ENCODE measurements around the gene AIRE. TPM values are rescaled to one million over a fixed set of nuclear protein-coding genes. Genes with fewer than 3 reads are reported as not detected.
"Not testable (repeated sequence)": the region's sequence is repeated elsewhere in the genome, so short reads cannot be mapped to it uniquely, and the experiment has no call there.

Gene AIRE
- not detected in 2 replicates for total RNA-seq (2014; rRNA removed; shearing (Covaris generic); ENCODE audit: low replicate concordance)

DNA sequence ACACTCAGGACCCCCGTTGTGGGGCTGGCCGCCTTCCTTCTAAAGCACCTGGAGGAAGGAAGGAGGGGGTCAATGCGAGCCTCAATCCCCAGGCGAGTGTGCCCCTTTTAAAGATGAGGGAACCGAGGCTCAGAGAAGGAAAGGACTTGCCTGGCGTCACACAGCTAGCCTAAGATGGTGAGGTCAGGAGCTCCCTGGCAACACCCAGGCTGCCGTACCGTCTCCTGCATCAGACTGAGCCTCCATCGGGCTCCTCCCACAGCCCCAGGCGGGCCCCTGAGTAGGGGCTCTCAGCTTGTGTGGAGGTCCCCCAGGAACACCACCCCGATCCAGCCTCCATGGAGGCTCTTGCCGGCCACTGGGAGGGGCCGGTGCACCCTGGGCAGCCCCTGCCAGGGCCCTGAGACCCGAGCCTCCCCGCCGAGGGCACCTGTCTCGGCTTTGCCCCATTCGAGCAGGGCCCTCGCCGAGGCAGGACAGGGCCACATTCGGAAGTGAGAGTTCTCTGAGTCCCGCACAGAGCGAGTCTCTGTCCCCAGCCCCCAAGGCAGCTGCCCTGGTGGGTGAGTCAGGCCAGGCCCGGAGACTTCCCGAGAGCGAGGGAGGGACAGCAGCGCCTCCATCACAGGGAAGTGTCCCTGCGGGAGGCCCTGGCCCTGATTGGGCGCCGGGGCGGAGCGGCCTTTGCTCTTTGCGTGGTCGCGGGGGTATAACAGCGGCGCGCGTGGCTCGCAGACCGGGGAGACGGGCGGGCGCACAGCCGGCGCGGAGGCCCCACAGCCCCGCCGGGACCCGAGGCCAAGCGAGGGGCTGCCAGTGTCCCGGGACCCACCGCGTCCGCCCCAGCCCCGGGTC, at the start of gene AIRE:
Gene AIRE (plus strand): TSS at position 739 of the 855 bp plus-strand sequence. CDS start 131 bp downstream, outside the sequence.
- H3K9me3 ChIP-seq: no peaks in the 10 kb centered on the region
- no peaks in the 10 kb centered on the region; the same call in 1 of the 2 replicates for H3K27me3 ChIP-seq
- H3K4me3 ChIP-seq: no peak within 1 kb of the TSS
- H3K36me3 ChIP-seq: no peaks in the 10 kb centered on the region
- DNase-seq: no peak

DNA sequence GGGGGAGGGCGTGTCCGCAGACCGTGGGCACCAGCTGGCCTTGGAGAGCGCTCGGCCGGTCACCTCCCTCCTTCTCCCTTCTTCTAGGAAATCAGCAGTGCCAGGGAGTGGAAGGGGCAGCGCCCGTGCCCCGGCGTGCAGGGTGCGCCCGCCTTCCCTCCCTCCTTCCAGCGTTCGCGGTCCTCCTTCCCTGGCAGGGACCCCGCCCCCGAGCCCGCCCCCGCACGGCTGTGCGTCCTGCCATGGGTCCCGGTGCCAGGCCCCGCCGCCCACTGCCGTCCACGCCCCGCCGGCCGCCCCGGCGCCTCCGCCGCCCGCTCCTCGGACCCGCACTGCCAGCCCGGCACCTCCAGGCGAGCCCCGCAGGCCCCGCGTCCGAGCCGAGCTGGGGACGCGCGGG, 45.3 kb upstream of the AIRE start:
- H3K4me3 ChIP-seq, H3K9me3 ChIP-seq, DNase-seq, H3K27me3 ChIP-seq, H3K36me3 ChIP-seq: not testable (repeated sequence)

DNA sequence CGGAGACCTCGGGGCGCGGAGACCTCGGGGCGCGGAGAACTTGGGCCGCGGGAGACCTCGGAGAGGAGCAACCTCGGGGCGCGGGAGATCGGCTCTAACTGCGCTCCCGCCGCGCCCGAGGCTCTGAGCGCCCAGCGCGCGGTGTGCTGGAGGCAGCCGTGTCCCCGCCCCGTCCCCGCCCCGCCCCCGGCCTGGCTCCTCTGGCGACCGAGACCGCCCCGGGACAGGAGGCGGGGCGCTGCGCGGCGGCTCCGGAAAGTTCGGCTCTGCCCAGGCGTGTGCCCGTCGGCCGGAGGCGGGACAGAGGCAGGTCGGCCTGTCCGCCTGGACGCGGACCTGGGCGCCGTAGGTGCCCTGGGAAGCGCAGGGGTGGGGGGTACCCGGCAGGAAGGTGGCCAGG, 44.8 kb upstream of the AIRE start, which contains the start of gene ICOSLG:
Gene ICOSLG (minus strand): TSS at position 102 of the 400 bp plus-strand sequence. CDS start 126 bp downstream, outside the sequence.
- not testable (repeated sequence) for DNase-seq, H3K4me3 ChIP-seq, H3K36me3 ChIP-seq, H3K27me3 ChIP-seq, H3K9me3 ChIP-seq

DNA sequence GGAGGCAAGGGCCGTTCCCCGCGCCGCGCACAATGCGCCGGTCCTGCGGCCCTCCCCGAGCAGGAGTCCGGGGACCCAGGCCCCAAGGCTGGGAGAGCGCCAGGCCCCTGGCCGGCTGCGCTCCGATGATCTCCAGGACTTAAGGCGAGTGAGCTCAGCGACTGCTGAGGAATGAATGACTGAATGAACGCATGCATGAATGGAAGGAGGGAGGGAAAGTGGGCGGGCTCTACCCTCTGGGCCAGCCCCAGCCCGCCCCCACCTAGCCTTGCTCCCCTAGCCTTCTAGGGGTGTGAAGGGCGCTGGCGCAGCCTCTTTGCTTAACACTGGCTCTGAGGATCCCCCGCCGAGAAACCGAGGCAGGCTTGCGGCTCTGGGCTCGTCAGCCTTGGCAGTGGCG, 44.4 kb upstream of the AIRE start:
- not testable (repeated sequence) for H3K36me3 ChIP-seq, H3K27me3 ChIP-seq, H3K4me3 ChIP-seq, DNase-seq, H3K9me3 ChIP-seq

DNA sequence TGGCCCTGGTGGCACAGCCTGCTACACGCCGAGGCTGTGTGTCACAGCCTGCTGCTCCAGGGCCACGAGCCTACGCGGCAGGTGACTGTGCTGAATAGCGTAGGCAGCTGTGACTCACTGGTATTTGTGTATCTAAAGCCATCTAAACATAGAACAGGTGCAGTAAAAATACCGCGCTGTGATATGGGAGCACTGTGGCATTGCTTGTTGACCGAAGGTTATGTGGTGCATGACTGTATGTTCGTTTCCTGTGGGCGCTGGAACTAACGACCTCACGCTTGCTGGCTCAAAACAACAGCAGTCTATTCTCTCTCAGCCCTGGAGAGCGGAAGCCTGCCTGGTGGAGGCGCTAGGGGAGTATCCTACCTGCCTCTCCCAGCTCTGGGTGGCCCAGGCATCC, 41.7 kb upstream of the AIRE start:
- H3K9me3 ChIP-seq, H3K36me3 ChIP-seq, H3K27me3 ChIP-seq, DNase-seq, H3K4me3 ChIP-seq: not testable (repeated sequence)

DNA sequence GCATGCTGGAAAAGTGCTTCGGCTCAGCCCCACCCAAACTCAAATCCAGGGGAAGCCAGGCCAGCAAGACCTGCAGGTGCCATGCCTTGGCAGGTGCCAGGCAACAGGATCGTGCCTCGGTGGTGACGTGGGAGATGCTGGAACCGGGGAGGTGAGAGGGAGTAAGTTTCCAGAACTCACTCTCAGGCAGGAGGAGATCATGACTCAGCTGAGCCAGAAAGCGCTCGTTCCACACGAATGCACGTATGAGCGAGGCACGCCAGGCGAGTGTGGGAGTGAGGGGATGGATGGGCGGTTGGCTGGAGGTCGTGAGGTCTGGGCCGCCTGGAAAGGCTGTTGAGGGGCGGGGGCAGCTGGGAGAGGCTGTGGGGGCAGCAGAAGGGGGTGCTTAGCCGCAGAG, 37.8 kb upstream of the AIRE start:
- H3K27me3 ChIP-seq, H3K36me3 ChIP-seq, DNase-seq, H3K4me3 ChIP-seq, H3K9me3 ChIP-seq: not testable (repeated sequence)

DNA sequence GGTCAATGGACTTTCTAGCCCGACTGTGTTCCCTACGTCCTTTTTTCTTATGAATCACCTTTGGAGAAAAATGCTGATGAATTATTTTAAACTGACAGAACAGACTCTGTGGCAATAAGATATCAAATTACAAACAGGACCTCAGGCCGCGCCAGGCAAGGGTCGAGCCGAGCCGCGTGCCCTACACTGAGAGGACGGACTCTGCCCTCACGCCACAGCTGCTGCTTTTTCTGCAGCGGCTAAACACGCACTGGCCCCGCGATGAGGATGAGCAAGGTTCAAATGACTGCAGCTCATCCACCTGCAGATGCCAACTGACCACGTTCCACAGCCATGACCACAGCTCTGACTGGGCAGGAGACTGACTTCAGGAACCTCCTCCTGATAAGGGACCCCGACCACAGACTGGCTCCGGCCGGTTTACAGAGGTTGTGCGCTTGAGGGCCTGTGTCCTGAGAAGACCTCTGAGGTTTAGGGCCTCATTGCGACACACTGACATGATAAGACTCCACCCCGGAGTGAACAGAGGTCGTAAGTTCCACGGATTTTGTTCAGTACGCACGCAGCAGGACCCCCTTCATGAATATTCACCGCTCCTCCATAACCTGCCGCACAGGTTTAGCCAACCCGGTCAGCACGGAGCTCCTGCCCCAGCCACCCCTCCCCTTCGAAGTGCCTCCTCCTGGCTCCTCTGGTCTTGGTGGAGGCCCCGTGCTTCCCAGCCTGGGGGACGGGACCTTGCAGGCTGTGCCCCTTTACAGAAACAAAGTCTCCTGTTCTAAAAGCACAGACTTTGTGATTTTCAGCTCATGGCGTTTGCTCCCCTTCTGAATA, 36.3 kb upstream of the AIRE start:
- not testable (repeated sequence) for H3K36me3 ChIP-seq, H3K9me3 ChIP-seq, DNase-seq

DNA sequence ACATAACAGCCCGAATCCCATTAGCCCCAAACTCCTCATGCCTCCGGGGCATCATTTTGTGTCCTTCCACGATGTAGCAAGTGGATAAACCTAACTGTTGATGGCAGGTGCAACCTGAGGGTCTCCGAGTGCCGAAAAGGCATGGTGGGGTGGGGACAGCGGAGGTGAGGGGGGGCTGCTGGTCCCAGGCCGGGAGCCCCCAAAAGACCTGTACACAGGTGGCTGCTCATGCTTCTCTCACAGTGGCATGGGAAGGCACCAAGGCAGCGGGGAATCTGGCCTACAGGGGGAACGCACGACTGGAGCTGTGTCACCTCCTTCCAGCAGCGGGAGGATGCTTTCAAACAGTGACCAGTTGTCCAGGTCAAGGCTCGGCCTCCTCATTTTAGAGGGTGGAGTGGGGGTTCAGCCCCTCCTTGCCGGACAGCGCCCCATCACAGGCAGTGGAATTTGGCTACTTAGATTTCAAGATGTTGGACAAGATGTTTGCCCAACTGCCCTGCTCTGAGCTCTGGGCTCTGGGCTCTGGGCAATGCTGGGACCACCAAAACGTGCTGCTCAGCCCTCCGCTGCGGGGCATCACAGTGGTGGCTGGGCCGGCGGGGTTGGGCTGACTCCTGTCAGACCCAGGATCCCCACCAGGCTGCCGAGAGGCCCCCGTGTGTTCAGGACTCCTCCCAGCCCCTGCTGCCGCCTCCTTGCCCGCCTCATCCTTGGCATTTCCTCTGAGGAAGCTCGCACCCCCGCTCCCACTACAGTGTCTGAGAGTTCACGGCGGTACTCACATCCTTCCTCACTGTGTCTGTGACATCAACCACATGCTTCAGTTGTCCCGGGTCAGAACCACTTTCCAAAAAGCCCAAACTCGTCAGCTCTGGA, 31.6 kb upstream of the AIRE start:
- no peak for DNase-seq
- no peak overlapping the region for H3K4me3 ChIP-seq
- H3K36me3 ChIP-seq: no peaks in the 10 kb centered on the region
- H3K27me3 ChIP-seq: no peaks in the 10 kb centered on the region
- H3K9me3 ChIP-seq: no peaks in the 10 kb centered on the region

More for the DNA sequence above, 36.3 kb upstream of the AIRE start:
- not testable (repeated sequence) for H3K27me3 ChIP-seq, H3K4me3 ChIP-seq

DNA sequence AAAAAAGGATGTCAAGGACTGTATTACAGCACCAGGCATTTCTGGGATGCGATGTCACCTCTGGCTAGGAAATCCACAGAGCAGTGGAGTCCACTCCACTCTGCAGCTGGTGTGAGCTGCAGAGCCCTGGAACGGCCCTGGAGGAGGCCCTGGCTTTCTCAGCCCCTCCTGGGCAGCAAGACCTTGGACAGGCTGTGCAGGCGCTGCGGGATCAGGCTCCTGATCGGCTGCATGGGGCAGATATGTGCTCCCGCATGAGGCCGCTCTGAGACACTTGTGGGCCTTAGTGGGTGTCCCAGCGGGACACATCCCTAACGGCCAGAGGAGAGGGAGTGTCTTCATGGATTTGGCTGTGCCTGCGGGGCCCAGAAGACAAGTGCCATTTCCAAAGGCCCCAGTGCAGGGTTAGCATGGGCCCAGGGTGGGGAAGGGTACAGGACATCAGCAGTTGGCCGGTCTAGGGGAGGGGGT, 30.1 kb upstream of the AIRE start:
- Histone ChIP-seq H3K36me3 (no peaks in the 10 kb centered on the region), H3K4me3 (no peak overlapping the region), H3K27me3 (no peaks in the 10 kb centered on the region), H3K9me3 (no peaks in the 10 kb centered on the region)
- DNase-seq: peak; percentile 63

DNA sequence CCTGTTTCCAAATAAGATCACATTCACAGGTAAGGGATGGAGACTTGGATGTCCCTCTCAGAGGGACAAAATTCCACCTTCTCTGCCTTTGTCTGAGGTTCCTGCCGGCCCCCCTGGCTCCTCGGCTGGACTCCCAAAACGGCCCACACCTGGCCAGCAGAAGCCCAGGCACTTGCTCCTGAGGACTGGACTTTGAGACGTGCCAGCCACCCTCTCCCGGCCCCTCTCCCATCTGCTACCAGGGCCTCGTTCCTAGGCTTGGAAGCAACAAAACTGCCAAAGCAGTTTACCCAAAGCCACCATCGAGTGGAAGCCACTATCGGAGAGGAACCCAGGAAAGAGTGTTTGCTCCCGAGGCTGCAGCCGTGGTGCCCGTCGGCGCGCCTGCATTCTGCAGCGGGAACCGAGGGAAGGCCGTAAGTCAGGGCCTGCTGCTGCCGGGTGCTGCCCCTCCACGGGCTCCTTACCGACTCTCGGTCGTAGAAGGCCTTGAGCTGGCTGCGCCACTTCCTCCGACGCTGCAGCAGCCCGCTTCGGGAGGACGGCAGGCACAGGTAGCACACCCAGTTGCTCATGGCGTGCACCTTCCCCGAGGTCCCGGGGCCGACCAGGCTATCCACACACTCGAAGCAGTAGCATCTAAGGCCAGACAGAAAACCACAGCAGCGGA, 27.5 kb upstream of the AIRE start:
- Histone ChIP-seq H3K36me3 (no peaks in the 10 kb centered on the region), H3K4me3 (no peak overlapping the region), H3K27me3 (no peaks in the 10 kb centered on the region), H3K9me3 (no peaks in the 10 kb centered on the region)
- no peak for DNase-seq

DNA sequence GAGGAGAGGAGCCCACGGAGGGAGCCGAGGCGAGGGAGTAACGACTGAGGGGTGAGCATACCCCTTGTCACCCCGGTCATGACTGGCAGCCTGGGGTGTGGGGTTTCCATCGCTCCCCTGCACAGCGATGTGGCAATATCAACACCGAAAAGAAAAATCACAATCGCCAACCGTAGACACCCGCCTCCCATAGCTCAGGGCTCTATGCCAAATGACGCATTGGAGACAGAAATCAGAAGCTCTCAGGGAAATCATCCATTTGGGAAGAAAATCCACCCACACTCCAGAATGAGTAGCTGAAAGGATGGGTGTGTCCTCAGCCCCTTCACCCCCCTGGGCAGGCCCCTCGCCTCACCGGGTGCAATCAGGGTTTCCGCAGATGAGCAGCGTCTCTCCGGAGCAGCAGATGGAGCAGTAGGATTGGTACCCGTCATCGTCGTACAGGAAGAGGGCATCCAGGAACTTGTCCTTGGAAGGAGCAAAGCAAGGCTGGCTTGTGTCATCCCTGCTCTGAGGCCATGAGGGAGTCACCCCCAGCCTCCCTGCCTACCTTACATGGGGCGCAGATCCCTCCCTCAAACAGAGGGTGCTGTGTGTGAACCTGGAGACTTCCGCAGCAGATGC, 26.5 kb upstream of the AIRE start:
- H3K36me3 ChIP-seq: no peaks in the 10 kb centered on the region
- no peaks in the 10 kb centered on the region for H3K9me3 ChIP-seq
- no peak for DNase-seq
- no peaks in the 10 kb centered on the region for H3K27me3 ChIP-seq
- no peak overlapping the region for H3K4me3 ChIP-seq

DNA sequence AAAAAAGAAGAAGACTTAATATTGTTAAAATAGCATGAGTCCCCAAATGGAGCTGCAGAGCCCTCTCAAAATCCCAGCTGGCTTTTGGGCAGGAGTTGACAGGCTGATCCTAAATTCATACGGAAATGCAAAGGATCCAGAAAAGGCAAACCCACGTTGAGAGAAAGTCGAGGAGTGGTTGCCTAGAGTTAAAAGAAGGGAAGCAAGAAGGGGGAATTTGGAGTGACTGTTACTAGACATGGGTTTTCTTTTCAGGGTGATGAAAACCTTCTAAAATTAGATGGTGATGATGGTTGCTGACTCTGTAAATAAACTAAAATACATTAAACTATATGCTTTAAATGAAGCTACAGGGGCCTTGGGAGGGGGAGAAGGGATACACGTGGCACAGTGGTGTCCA, 25.6 kb upstream of the AIRE start:
- no peaks in the 10 kb centered on the region for H3K27me3 ChIP-seq
- DNase-seq: no peak
- no peaks in the 10 kb centered on the region for H3K36me3 ChIP-seq
- H3K4me3 ChIP-seq: no peak overlapping the region
- no peaks in the 10 kb centered on the region for H3K9me3 ChIP-seq

DNA sequence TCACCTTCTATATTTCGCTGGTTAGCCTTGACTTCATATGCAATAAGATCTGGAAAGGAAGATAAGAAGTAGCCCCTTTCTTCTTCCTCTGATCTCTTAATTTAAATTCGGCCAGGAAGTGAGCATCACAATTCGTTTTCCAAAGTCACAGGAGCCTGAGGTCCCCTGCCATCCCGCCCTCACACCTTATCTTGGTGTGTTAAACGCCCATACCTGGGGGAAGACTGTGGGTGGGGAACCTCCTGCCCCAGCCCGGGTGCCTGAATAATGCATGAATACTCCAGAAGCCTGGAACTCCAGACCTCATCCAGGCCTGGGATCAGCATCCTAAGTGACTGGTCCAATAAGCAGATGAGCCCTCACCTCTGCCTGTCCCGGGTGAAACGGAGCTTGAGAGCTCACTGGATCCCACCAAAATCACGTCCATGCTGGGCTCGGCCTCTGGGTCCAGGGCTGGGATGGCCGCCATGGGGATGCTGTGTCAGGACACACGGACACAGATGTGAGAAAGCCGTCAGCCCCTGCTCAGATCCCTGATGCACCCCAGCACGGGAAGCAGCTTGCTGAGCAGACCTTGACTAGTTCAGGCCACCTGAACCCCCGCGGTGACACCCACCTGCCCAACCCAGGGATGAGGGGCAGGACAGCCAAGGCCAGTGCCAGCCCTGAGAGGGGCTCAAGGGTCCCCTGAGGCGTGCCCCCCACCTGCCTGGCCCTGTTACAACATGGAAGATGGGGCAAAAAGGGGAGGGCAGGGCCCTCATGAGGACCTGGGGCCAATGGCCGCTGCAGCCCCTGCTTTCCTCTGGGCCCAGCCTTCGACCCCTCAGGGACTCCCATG, 24.7 kb upstream of the AIRE start:
- H3K9me3 ChIP-seq: no peaks in the 10 kb centered on the region
- DNase-seq: no peak
- H3K27me3 ChIP-seq: no peaks in the 10 kb centered on the region
- no peaks in the 10 kb centered on the region for H3K36me3 ChIP-seq
- no peak overlapping the region for H3K4me3 ChIP-seq

DNA sequence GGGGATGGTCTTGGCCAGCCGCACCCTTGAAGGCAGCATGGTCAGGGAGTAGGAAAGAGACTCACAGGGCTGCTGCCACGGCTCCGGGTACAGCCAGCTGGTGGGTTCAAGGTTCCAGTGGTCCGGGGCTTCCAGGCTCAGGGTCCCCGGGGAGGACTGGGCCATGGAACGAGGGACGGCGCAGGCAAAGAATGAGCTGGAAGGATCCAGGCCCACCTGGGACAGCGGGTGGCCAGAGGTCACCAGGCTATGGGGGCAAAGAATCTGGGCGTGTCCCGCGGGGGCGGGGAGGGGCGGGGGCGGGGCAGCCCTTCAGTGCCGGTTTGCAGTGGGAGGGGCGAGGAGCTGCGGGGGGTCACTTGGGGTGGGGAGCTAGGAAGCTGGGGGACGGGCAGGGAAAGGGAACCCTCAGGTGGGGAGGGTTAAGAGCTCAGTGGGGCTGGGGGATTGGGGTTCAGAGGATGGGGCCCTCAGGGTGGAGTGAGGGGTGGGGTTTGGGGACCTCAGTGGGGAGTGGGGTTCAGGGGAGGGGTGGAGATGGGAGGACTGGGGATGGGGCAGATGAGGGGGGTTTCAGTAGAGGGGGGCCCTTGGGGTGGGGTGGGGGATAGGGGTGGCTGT, 23.9 kb upstream of the AIRE start, which contains the start of gene DNMT3L:
Gene DNMT3L (minus strand): TSS at position 223 of the 621 bp plus-strand sequence. CDS start 638 bp downstream, outside the sequence.
- H3K9me3 ChIP-seq: no peaks in the 10 kb centered on the region
- no peak within 1 kb of the TSS for H3K4me3 ChIP-seq
- no peaks in the 10 kb centered on the region for H3K27me3 ChIP-seq
- DNase-seq: no peak
- no peaks in the 10 kb centered on the region for H3K36me3 ChIP-seq
